ENCODE data around the gene TMEM258.

Gene TMEM258

GRCh38 chr11:61832207-61832606 is 39.8 kb upstream of the TMEM258 start:
- H3K36me3 ChIP-seq (ENCODE audit: insufficient read depth) = no peaks in the 10 kb centered on the region
- no peak overlapping the region for H2AFZ ChIP-seq (ENCODE audit: low read depth)
- no peak for TF ChIP-seq CTCF (conservative IDR thresholded peaks at IDR 0.05; ENCODE audit: low read depth, low read length)
- no peak overlapping the region for H3K9ac ChIP-seq
- H3K4me2 ChIP-seq = no peak overlapping the region
- peaks cover 6% of the 10 kb centered on the region; the same call in 1 of the 2 replicates for H3K27me3 ChIP-seq (ENCODE audit: insufficient read depth, low read depth)
- no peaks in the 10 kb centered on the region for H3K79me2 ChIP-seq (ENCODE audit: insufficient read depth, low read depth)
- no peaks in the 10 kb centered on the region for H3K4me1 ChIP-seq (ENCODE audit: low read depth, poor library complexity, severe bottlenecking)
- no peak overlapping the region for H3K27ac ChIP-seq
- no peaks in the 10 kb centered on the region for H4K20me1 ChIP-seq (ENCODE audit: insufficient read depth)
- no peak overlapping the region for H3K4me3 ChIP-seq (IDR thresholded peaks at IDR 0.05; ENCODE audit: insufficient read depth, low read depth, low read length)

- no peaks in the 10 kb centered on the region for H3K36me3 ChIP-seq (ENCODE audit: insufficient read depth)
- no peak overlapping the region for H2AFZ ChIP-seq (ENCODE audit: low read depth)
- H3K9ac ChIP-seq = no peak overlapping the region
- no peak overlapping the region for H3K27ac ChIP-seq
- H3K4me1 ChIP-seq (ENCODE audit: low read depth, poor library complexity, severe bottlenecking) = no peaks in the 10 kb centered on the region
- peaks cover 6% of the 10 kb centered on the region; the same call in 1 of the 2 replicates for H3K27me3 ChIP-seq (ENCODE audit: insufficient read depth, low read depth)
- no peak overlapping the region for H3K4me2 ChIP-seq
- no peaks in the 10 kb centered on the region for H4K20me1 ChIP-seq (ENCODE audit: insufficient read depth)
- no peak overlapping the region for H3K4me3 ChIP-seq (IDR thresholded peaks at IDR 0.05; ENCODE audit: insufficient read depth, low read depth, low read length)
- no peaks in the 10 kb centered on the region for H3K79me2 ChIP-seq (ENCODE audit: insufficient read depth, low read depth)
- no peak for TF ChIP-seq CTCF (conservative IDR thresholded peaks at IDR 0.05; ENCODE audit: low read depth, low read length)
Observed at GRCh38 chr11:61830237-61831105, 38.1 kb upstream of the TMEM258 start.

- Histone ChIP-seq H3K4me1 (ENCODE audit: low read depth, poor library complexity, severe bottlenecking) (no peaks in the 10 kb centered on the region), H3K79me2 (ENCODE audit: insufficient read depth, low read depth) (no peaks in the 10 kb centered on the region), H3K9ac (no peak overlapping the region), H3K4me3 (IDR thresholded peaks at IDR 0.05; ENCODE audit: insufficient read depth, low read depth, low read length) (no peak overlapping the region), H3K27me3 (ENCODE audit: insufficient read depth, low read depth) (peaks cover 6% of the 10 kb centered on the region; the same call in 1 of the 2 replicates), H4K20me1 (ENCODE audit: insufficient read depth) (no peaks in the 10 kb centered on the region), H3K36me3 (ENCODE audit: insufficient read depth) (no peaks in the 10 kb centered on the region), H3K27ac (no peak overlapping the region), H3K4me2 (no peak overlapping the region), H2AFZ (ENCODE audit: low read depth) (no peak overlapping the region)
- no peak for TF ChIP-seq CTCF (conservative IDR thresholded peaks at IDR 0.05; ENCODE audit: low read depth, low read length)
Observed at GRCh38 chr11:61829806-61830205, 37.4 kb upstream of the TMEM258 start.

GRCh38 chr11:61828629-61829407 is 36.4 kb upstream of the TMEM258 start:
- TF ChIP-seq CTCF (conservative IDR thresholded peaks at IDR 0.05; ENCODE audit: low read depth, low read length) = no peak
- Histone ChIP-seq H3K4me3 (IDR thresholded peaks at IDR 0.05; ENCODE audit: insufficient read depth, low read depth, low read length) (no peak overlapping the region), H3K9ac (no peak overlapping the region), H3K27me3 (ENCODE audit: insufficient read depth, low read depth) (peaks cover 6% of the 10 kb centered on the region; the same call in 1 of the 2 replicates), H3K4me2 (no peak overlapping the region), H4K20me1 (ENCODE audit: insufficient read depth) (no peaks in the 10 kb centered on the region), H2AFZ (ENCODE audit: low read depth) (no peak overlapping the region), H3K4me1 (ENCODE audit: low read depth, poor library complexity, severe bottlenecking) (no peaks in the 10 kb centered on the region), H3K36me3 (ENCODE audit: insufficient read depth) (no peaks in the 10 kb centered on the region), H3K27ac (no peak overlapping the region), H3K79me2 (ENCODE audit: insufficient read depth, low read depth) (no peaks in the 10 kb centered on the region)

All from KMS-11 (cell line).